Left renal cortex interstitium (tissue), 4 donors: Measurements from ENCODE around the gene ATP2B2. TPM values are rescaled to one million over a fixed set of nuclear protein-coding genes. Genes with fewer than 3 reads are reported as not detected.
"Not testable (repeated sequence)": the region's sequence is repeated elsewhere in the genome, so short reads cannot be mapped to it uniquely, and the experiment has no call there.

Source experiments
- DNase-seq, 4 donors: peaks; one replicate each; pipeline ENCODE4 v3.0.0-alpha.2; 2013; ENCODE audit warnings: low read depth in 4 of 4, low spot score in 2 of 4, missing footprints in 1 of 4
- polyA plus RNA-seq, 4 donors: library from polyadenylated mRNA; unstranded; fragments of 120-200 nt; gene quantifications; one replicate each; pipeline ENCODE4 v1.2.1, GENCODE V29; 2013; ENCODE audit not compliant: insufficient read length in 4 of 4

Gene ATP2B2
- polyA plus RNA-seq, 4 donors: 0.33 to 0.65 (median 0.52) TPM

GRCh38 chr3:10315101-10315500, 190.3 kb downstream of the ATP2B2 start:
- DNase-seq: no peak

GRCh38 chr3:10312861-10313260, 192.5 kb downstream of the ATP2B2 start:
- no peak for DNase-seq

GRCh38 chr3:10312391-10312790, 193.0 kb downstream of the ATP2B2 start:
- DNase-seq: no peak

GRCh38 chr3:10311710-10312109, 193.7 kb downstream of the ATP2B2 start:
- DNase-seq: no peak

- DNase-seq: no peak
These were observed 194.8 kb downstream of the ATP2B2 start for GRCh38 chr3:10310578-10310977.

GRCh38 chr3:10309736-10310135, 195.7 kb downstream of the ATP2B2 start:
- no peak for DNase-seq

GRCh38 chr3:10308678-10309077, 196.7 kb downstream of the ATP2B2 start:
- no peak for DNase-seq

GRCh38 chr3:10306156-10306555, 199.2 kb downstream of the ATP2B2 start:
- no peak for DNase-seq

GRCh38 chr3:10305331-10305902, 200.0 kb downstream of the ATP2B2 start:
- no peak for DNase-seq

- DNase-seq: no peak
These were observed 200.5 kb downstream of the ATP2B2 start for GRCh38 chr3:10304905-10305304.

- no peak for DNase-seq
These were observed 201.6 kb downstream of the ATP2B2 start for GRCh38 chr3:10303785-10304184.

- no peak for DNase-seq
These were observed 202.3 kb downstream of the ATP2B2 start for GRCh38 chr3:10303105-10303504.

- no peak for DNase-seq
These were observed 205.3 kb downstream of the ATP2B2 start for GRCh38 chr3:10300087-10300486.

- no peak for DNase-seq
These were observed 205.7 kb downstream of the ATP2B2 start for GRCh38 chr3:10299679-10300078.

- DNase-seq: no peak
These were observed 206.2 kb downstream of the ATP2B2 start for GRCh38 chr3:10299175-10299574.

- not testable (repeated sequence) for DNase-seq
These were observed 207.3 kb downstream of the ATP2B2 start for GRCh38 chr3:10298064-10298463.

- no peak for DNase-seq
These were observed 211.3 kb downstream of the ATP2B2 start for GRCh38 chr3:10294030-10294586.

GRCh38 chr3:10292505-10293419, 212.6 kb downstream of the ATP2B2 start, which contains the start of gene GHRL:
TSS of gene GHRL (minus strand) at chr3:10292947. CDS start at chr3:10290180, 2,767 bp downstream.
- no peak for DNase-seq

GRCh38 chr3:10291641-10292040, 213.7 kb downstream of the ATP2B2 start:
- DNase-seq: no peak

- DNase-seq: no peak
These were observed 214.8 kb downstream of the ATP2B2 start for GRCh38 chr3:10290481-10291176.

- DNase-seq: no peak
These were observed 215.5 kb downstream of the ATP2B2 start for GRCh38 chr3:10289787-10290355.
